ENCODE data around the gene EIF1.
"Not testable (repeated sequence)": the region's sequence is repeated elsewhere in the genome, so short reads cannot be mapped to it uniquely, and the experiment has no call there.

Gene EIF1

GRCh38 chr17:41678411-41678906 is 10.2 kb upstream of the EIF1 start:
- H3K4me3 ChIP-seq (ENCODE audit: low read depth, low read length), result no peak overlapping the region

- no peak overlapping the region for H3K4me3 ChIP-seq (ENCODE audit: low read depth, low read length)
Measured at GRCh38 chr17:41678907-41679739, 9.6 kb upstream of the EIF1 start.

GRCh38 chr17:41679740-41680425 is 8.8 kb upstream of the EIF1 start:
- H3K4me3 ChIP-seq (ENCODE audit: low read depth, low read length), result no peak overlapping the region

GRCh38 chr17:41680426-41681040 is 8.2 kb upstream of the EIF1 start:
- H3K4me3 ChIP-seq (ENCODE audit: low read depth, low read length), result no peak overlapping the region

- no peak overlapping the region for H3K4me3 ChIP-seq (ENCODE audit: low read depth, low read length)
Measured at GRCh38 chr17:41681776-41682175, 6.9 kb upstream of the EIF1 start.

GRCh38 chr17:41682631-41683030 is 6.1 kb upstream of the EIF1 start:
- no peak overlapping the region for H3K4me3 ChIP-seq (ENCODE audit: low read depth, low read length)

GRCh38 chr17:41683441-41684007 is 5.2 kb upstream of the EIF1 start:
- no peak overlapping the region for H3K4me3 ChIP-seq (ENCODE audit: low read depth, low read length)

- no peak overlapping the region for H3K4me3 ChIP-seq (ENCODE audit: low read depth, low read length)
Measured at GRCh38 chr17:41684035-41684434, 4.7 kb upstream of the EIF1 start.

- not testable (repeated sequence) for H3K4me3 ChIP-seq (ENCODE audit: low read depth, low read length)
Measured at GRCh38 chr17:41685753-41686152, 2.9 kb upstream of the EIF1 start.

- H3K4me3 ChIP-seq (ENCODE audit: low read depth, low read length), result no peak overlapping the region
Measured at GRCh38 chr17:41686281-41686680, 2.4 kb upstream of the EIF1 start.

GRCh38 chr17:41687828-41688640 is 651 bp upstream of the EIF1 start:
- peak overlapping the region; percentile 59 for H3K4me3 ChIP-seq (ENCODE audit: low read depth, low read length)

- peak overlapping the region; percentile 91 for H3K4me3 ChIP-seq (ENCODE audit: low read depth, low read length)
Measured at GRCh38 chr17:41689497-41690299, 1.0 kb downstream of the EIF1 start.

- peak overlapping the region; percentile 91 for H3K4me3 ChIP-seq (ENCODE audit: low read depth, low read length)
Measured at GRCh38 chr17:41690497-41690896, 1.8 kb downstream of the EIF1 start.

- H3K4me3 ChIP-seq (ENCODE audit: low read depth, low read length), result no peak overlapping the region
Measured at GRCh38 chr17:41691031-41691777, 2.5 kb downstream of the EIF1 start.

- no peak overlapping the region for H3K4me3 ChIP-seq (ENCODE audit: low read depth, low read length)
Measured at GRCh38 chr17:41692722-41693521, 4.2 kb downstream of the EIF1 start.

GRCh38 chr17:41695134-41695661 is 6.5 kb downstream of the EIF1 start:
- no peak overlapping the region for H3K4me3 ChIP-seq (ENCODE audit: low read depth, low read length)

- no peak overlapping the region for H3K4me3 ChIP-seq (ENCODE audit: low read depth, low read length)
Measured at GRCh38 chr17:41695954-41696757, 7.5 kb downstream of the EIF1 start.
